B cell (primary cell): ENCODE data around the gene SHE. TPM values are rescaled to one million over a fixed set of nuclear protein-coding genes. Genes with fewer than 3 reads are reported as not detected.

Source experiments
- ATAC-seq: fragments of 200-7000 bp; cut with Tn5 transposase; one replicate; pipeline ENCODE4 v1.10.0; 2021; ENCODE audit warnings: low read depth, mild to moderate bottlenecking, moderate number of reproducible peaks, moderate library complexity
- CTCF ChIA-PET: fragments of 350-600 bp; sonication (Branson Sonifier 250); formaldehyde crosslinking; loops from one replicate; lab custom pipeline; 2021; ENCODE audit warnings: antibody characterized with exemption, inconsistent platforms; lab: Charles Lee
- POLR2A ChIA-PET: fragments of 350-600 bp; sonication (Branson Sonifier 250); formaldehyde crosslinking; loops from one replicate; lab custom pipeline; 2021; ENCODE audit warnings: antibody characterized with exemption; lab: Charles Lee
- DNase-seq: peaks from one replicate; pipeline ENCODE4 v3.0.0; 2013
- H2AFZ ChIP-seq: 2 replicates; pipeline ENCODE4 v1.6.1; 2012; ENCODE audit warnings: mild to moderate bottlenecking, low read depth, low read length; ENCODE audit not compliant: insufficient read depth, poor library complexity, severe bottlenecking
- H3K27ac ChIP-seq, 2 donors: 1 replicate in 1 of 2; 2 replicates in 1 of 2; pipeline ENCODE4 v1.5.1; 2012 to 2013; ENCODE audit warnings: low read length in 2 of 2, mild to moderate bottlenecking in 2 of 2, moderate library complexity in 1 of 2
- H3K27me3 ChIP-seq, 4 experiments: fragments of 200-600 bp in 1 of 4; sonication (generic) in 1 of 4; replicated peaks in 1 of 4; 1 replicate in 2 of 4; 2 replicates in 2 of 4; pipeline versions ENCODE4 v1.6.1 to v1.7.0; 2013 to 2016; ENCODE audit warnings: low read length in 3 of 4, mild to moderate bottlenecking in 2 of 4, mixed read lengths in 1 of 4, moderate library complexity in 1 of 4; ENCODE audit not compliant: insufficient read depth in 4 of 4, control insufficient read depth in 3 of 4; ENCODE audit errors: control extremely low read depth in 1 of 4
- H3K36me3 ChIP-seq, 2 experiments: replicated peaks in 1 of 2; 1 replicate in 1 of 2; 2 replicates in 1 of 2; pipeline versions ENCODE4 v1.6.1 to v1.7.1; 2013; ENCODE audit warnings: low read length in 1 of 2; ENCODE audit not compliant: insufficient read depth in 2 of 2, control insufficient read depth in 1 of 2; ENCODE audit errors: control extremely low read depth in 1 of 2, extremely low read depth in 1 of 2
- H3K4me1 ChIP-seq, 2 donors: fragments of 200-600 bp in 1 of 2; sonication (generic) in 1 of 2; 1 replicate in 1 of 2; 2 replicates in 1 of 2; pipeline versions ENCODE4 v1.5.1 to v1.6.1; 2013 to 2017; ENCODE audit warnings: low read length in 2 of 2; ENCODE audit not compliant: control insufficient read depth in 2 of 2, insufficient read depth in 2 of 2
- H3K4me2 ChIP-seq: replicated peaks from 2 replicates; pipeline ENCODE3; 2012; ENCODE audit warnings: mild to moderate bottlenecking, low read depth, low read length; ENCODE audit not compliant: poor library complexity, severe bottlenecking
- H3K4me3 ChIP-seq, 5 experiments: fragments of 200-600 bp in 1 of 5; sonication (generic) in 1 of 5; 1 replicate in 3 of 5; 2 replicates in 2 of 5; pipeline versions ENCODE4 v1.5.1 to v1.7.0; 2011 to 2016; ENCODE audit warnings: low read length in 4 of 5, mild to moderate bottlenecking in 4 of 5, low read depth in 2 of 5, control low read depth in 1 of 5, moderate library complexity in 1 of 5; ENCODE audit not compliant: insufficient read depth in 1 of 5; ENCODE audit errors: control extremely low read depth in 1 of 5, extremely low read depth in 1 of 5
- H3K79me2 ChIP-seq: fragments of 200-600 bp; sonication (generic); one replicate; pipeline ENCODE4 v1.6.0; 2016; ENCODE audit warnings: low read length; ENCODE audit not compliant: control insufficient read depth, insufficient read depth
- H3K9ac ChIP-seq: fragments of 200-600 bp; sonication (generic); 2 replicates; pipeline ENCODE4 v1.6.1; 2017; ENCODE audit warnings: mild to moderate bottlenecking, low read length, moderate library complexity
- H3K9me3 ChIP-seq, 3 donors: one replicate each; pipeline versions ENCODE4 v1.6.1 to v1.7.1; 2013; ENCODE audit warnings: low read length in 2 of 3; ENCODE audit not compliant: control insufficient read depth in 2 of 3, insufficient read depth in 1 of 3; ENCODE audit errors: control extremely low read depth in 1 of 3
- H4K20me1 ChIP-seq: 2 replicates; pipeline ENCODE4 v1.6.0; 2012; ENCODE audit warnings: mild to moderate bottlenecking, low read length; ENCODE audit not compliant: insufficient read depth, control insufficient read depth, poor library complexity, severe bottlenecking
- H3K27ac Mint-ChIP-seq: one replicate; pipeline ENCODE4 v1.8.0; 2021; ENCODE audit warnings: mixed read lengths
- H3K27me3 Mint-ChIP-seq: one replicate; pipeline ENCODE4 v1.8.0; 2021; ENCODE audit warnings: mixed read lengths
- H3K4me1 Mint-ChIP-seq: one replicate; pipeline ENCODE4 v1.8.0; 2021; ENCODE audit warnings: mixed read lengths
- H3K4me3 Mint-ChIP-seq: one replicate; pipeline ENCODE4 v1.8.0; 2021; ENCODE audit warnings: mixed read lengths
- H3K9me3 Mint-ChIP-seq: one replicate; pipeline ENCODE4 v1.8.0; 2022; ENCODE audit warnings: mixed read lengths; ENCODE audit not compliant: insufficient read depth
- CTCF ChIP-seq: fragments of 200-600 bp; IDR thresholded peaks from one replicate; pipeline ENCODE4 v1.8.0; 2022; ENCODE audit warnings: antibody characterized with exemption, mild to moderate bottlenecking
- EZH2 ChIP-seq: IDR thresholded peaks from 2 replicates; pipeline ENCODE4 v1.6.1; 2012; ENCODE audit warnings: borderline replicate concordance, low read depth, mild to moderate bottlenecking, moderate library complexity, low read length; ENCODE audit not compliant: insufficient read depth, poor library complexity, severe bottlenecking
- WGBS: methylation state at CpG from one replicate; pipeline ENCODE4 v1.1.5; 2013; ENCODE audit warnings: missing lambda C conversion rate; ENCODE audit not compliant: insufficient coverage; 5-methylcytosine and 5-hydroxymethylcytosine counted together
- intact Hi-C: fragments of 100-400 bp; cut with micrococcal nuclease; formaldehyde crosslinking; loops from one replicate; pipeline ENCODE4 v1.10.0; 2022
- polyA plus RNA-seq: library from polyadenylated mRNA; depleted of rRNA; stranded (reverse); fragments of >200 nt; gene quantifications from 2 replicates; pipeline ENCODE4 v1.2.3, GENCODE V29; 2012
- total RNA-seq, 2 donors: library from RNA; stranded (reverse); fragments of 120-200 nt in 1 of 2; gene quantifications; 1 replicate in 1 of 2; 2 replicates in 1 of 2; pipeline versions ENCODE4 v1.2.3 to v1.2.4, GENCODE V29; 2013 to 2022

The SHE gene
- total and polyA plus RNA-seq, 2 donors (not counting 1 experiment from before 2014, with no cell fraction given) = 0.01 TPM; not detected in 1

GRCh38 chr1:154541231-154541630, 39.0 kb upstream of the SHE start:
- CTCF ChIA-PET = interaction anchor here (1.4 to 2.6 kb wide), 2 partner anchors 59 to 61 kb away, joined by 3 to 14 read pairs; no protein-coding TSS in a partner anchor
- peaks cover 0 to 4% (median 0%) of the 10 kb centered on the region in 4 experiments for H3K27me3 ChIP-seq
- TF ChIP-seq CTCF = no peak
- TF ChIP-seq EZH2 = no peak
- H3K27ac Mint-ChIP-seq = no peak overlapping the region
- no peaks in the 10 kb centered on the region for H3K4me1 Mint-ChIP-seq
- no peaks in the 10 kb centered on the region for H3K36me3 ChIP-seq
- no peaks in the 10 kb centered on the region for H3K79me2 ChIP-seq
- no peaks in the 10 kb centered on the region for H3K9me3 Mint-ChIP-seq
- intact Hi-C loops = no loop called here
- 79% methylated on average over 6 of the region's 6 CpGs for WGBS
- H3K4me1 ChIP-seq = no peaks in the 10 kb centered on the region
- H4K20me1 ChIP-seq = no peaks in the 10 kb centered on the region
- no peak for ATAC-seq
- no peak overlapping the region for H2AFZ ChIP-seq
- H3K4me2 ChIP-seq = no peak overlapping the region
- no peak overlapping the region for H3K27ac ChIP-seq
- POLR2A ChIA-PET = no interaction called here
- no peak overlapping the region for H3K4me3 Mint-ChIP-seq
- no peak overlapping the region for H3K9ac ChIP-seq
- no peak overlapping the region for H3K4me3 ChIP-seq
- no peak for DNase-seq
- H3K27me3 Mint-ChIP-seq = peaks cover 33% of the 10 kb centered on the region
- no peaks in the 10 kb centered on the region for H3K9me3 ChIP-seq

- ATAC-seq = no peak
- H3K9me3 Mint-ChIP-seq = peaks cover 4% of the 10 kb centered on the region
- Histone ChIP-seq H3K9me3 (peaks cover 0 to 7% (median 0%) of the 10 kb centered on the region in 3 donors), H3K4me3 (no peak overlapping the region), H4K20me1 (no peaks in the 10 kb centered on the region), H3K79me2 (no peaks in the 10 kb centered on the region), H3K27ac (no peak overlapping the region), H3K4me1 (no peaks in the 10 kb centered on the region), H3K4me2 (no peak overlapping the region), H3K9ac (no peak overlapping the region), H3K27me3 (peaks cover 0 to 9% (median 0%) of the 10 kb centered on the region in 4 experiments), H3K36me3 (no peaks in the 10 kb centered on the region), H2AFZ (no peak overlapping the region)
- H3K4me3 Mint-ChIP-seq = no peak overlapping the region
- ChIA-PET CTCF (interaction anchor here (0.8 to 2.6 kb wide), 2 partner anchors 59 to 80 kb away, joined by 3 to 14 read pairs; no protein-coding TSS in a partner anchor), POLR2A (no interaction called here)
- 96% methylated on average over 4 of the region's 9 CpGs for WGBS
- H3K27ac Mint-ChIP-seq = no peak overlapping the region
- no peaks in the 10 kb centered on the region for H3K4me1 Mint-ChIP-seq
- DNase-seq = no peak
- intact Hi-C loops = no loop called here
- TF ChIP-seq EZH2 = no peak
- TF ChIP-seq CTCF = no peak
- H3K27me3 Mint-ChIP-seq = peaks cover 36% of the 10 kb centered on the region
These were observed 37.6 kb upstream of the SHE start for GRCh38 chr1:154539486-154540483.
